SIG-M5 treated with dmso at 0.1 percent for 504 hours (cell line): ENCODE measurements around the gene KBTBD4.

Source experiments
- DNase-seq: peaks from one replicate; lab custom pipeline; 2025; ENCODE audit not compliant: unreplicated experiment; lab: John Stamatoyannopoulos, UW

Gene KBTBD4

DNA sequence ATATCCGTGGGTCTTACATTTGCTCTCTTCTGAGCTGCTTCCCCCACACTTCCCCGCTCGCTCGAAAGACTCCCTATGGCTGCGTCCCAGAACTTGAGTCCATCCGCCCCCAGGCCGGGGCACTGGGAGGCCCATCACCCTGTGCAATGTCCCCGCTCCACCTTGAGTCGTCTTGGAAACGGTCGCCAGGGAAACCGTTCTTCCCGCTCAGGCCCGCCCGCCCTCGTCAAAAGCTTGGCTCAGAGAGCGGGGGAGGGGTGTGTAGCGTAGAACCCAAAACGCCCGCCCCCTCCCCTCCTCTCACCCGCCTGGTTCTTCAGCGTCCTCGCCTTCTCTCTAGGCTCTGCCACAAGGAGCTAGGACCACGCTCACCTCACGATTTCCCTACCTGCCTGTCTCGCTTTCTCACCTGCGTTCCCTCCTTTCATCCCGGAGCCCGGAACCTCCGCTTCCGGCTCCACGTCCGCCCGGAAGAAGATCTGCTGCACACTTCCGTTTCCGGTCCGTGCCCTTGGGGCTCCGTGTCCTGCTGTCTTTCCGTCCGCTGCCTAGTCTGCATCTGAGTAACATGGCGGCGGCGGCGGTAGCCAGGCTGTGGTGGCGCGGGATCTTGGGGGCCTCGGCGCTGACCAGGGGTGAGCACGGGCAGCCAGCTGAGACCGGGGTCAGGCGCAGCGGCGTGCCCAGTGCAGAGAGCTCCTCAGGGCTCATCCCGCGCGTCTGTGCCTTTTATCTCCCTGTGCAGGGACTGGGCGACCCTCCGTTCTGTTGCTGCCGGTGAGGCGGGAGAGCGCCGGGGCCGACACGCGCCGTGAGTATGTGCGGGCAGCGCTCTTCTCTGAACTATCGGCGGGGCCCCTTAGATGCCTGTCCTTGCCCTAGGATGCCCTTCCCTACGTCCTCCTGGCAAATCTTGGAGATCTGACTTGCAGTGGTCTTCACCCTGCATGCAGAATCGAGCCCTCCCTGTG lies at the start of gene KBTBD4, which contains the start of gene NDUFS3:
Gene KBTBD4, minus strand, starts transcription at position 447 of the 971 bp plus-strand sequence. Its CDS starts 19 bp downstream, at position 428.
Gene NDUFS3, plus strand, starts transcription at position 551 of the 971 bp plus-strand sequence. Its CDS starts 18 bp downstream, at position 569.
- peak; percentile 88 for DNase-seq

- DNase-seq = no peak
Measured at GRCh38 chr11:47628026-47628425, 49.3 kb upstream of the KBTBD4 start.

GRCh38 chr11:47626234-47626633 lies 47.5 kb upstream of the KBTBD4 start:
- no peak for DNase-seq

DNA sequence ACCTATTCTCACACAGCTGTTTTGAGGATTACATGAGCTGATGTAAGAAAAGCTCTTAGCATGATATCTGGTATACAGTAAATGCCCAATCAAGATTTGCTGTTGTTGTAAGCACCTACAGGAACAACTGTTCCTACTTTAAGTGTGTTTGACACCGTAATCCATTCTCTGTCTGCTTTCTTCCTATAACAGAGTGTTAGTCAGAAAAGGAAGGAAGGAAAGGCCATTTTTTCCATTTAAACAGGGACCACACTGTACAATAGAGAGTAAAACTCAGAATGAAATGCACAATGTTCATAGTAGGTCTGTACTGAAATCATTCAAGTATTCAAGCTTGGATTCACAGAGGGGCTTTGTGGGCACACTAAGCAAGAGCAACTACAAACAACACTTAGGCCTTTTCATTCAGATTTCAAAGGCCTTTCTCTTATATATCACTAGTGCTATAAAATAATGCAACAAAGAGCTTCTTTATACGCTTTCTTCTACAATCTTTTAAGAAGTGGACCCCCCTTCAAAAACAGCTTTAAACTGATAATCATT lies 42.1 kb upstream of the KBTBD4 start:
- no peak for DNase-seq

DNA sequence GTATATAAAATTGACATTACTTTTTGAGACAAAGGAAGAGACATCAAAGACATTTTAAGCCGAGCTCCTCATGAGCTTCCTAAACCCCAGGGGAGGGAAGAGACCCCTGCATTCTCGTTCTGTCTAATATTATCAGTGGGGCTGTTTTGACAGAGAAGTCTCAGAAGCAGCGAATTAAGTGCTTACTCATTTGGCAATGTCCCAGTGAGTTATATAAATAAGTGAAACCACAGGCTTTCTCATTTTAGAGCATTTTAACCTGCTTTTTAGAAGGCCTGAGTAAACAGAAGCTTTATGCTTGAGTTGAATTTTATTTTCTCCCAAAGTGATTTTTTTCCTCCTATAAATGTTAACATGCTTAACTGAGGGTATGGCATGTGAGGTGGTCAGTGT lies 38.6 kb upstream of the KBTBD4 start:
- no peak for DNase-seq

GRCh38 chr11:47616726-47617416 lies 38.1 kb upstream of the KBTBD4 start:
- DNase-seq = peak; percentile 35

DNA sequence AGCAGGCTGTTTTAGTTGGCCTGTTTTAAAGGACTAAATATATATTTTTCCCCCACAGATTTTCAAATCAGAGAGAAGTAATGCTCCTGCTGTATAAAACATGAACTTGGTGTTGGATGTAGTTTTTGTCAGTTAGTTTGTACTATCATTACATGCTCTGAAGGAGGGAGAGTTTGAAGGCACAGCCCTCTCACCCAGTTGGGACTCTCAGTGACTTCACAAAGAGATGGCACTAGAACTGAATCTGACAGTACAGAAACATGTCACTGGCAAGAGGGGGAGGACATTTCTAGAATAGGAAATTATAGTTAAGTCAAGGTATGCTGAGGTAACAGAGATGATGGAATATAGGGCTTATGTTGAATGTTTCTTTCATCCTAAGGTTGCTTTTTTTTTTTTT lies 36.5 kb upstream of the KBTBD4 start:
- no peak for DNase-seq

- peak; percentile 86 for DNase-seq
Measured at GRCh38 chr11:47611348-47611794, 32.6 kb upstream of the KBTBD4 start.

GRCh38 chr11:47609675-47610074 lies 30.9 kb upstream of the KBTBD4 start:
- DNase-seq = no peak

GRCh38 chr11:47607380-47607779 lies 28.6 kb upstream of the KBTBD4 start:
- no peak for DNase-seq

DNA sequence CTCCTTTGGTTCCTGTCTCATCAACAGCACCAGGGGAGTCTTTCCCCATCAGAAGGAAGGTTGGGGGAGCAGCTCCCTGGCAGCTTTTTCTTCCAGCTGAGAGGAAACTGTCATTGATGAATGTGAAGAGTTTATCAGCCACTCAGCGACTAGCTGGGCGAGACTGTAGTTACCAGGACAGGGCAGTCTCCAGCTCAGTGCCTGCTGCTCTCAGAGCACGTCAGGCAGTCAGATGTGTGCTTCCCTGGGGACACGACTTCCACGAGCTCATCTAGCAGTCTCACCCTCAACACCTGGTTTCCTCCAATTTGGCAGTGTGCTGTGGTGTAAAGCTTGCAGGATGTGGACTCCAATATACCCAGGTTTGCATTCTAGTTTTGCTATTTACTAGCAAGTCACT lies 28.0 kb upstream of the KBTBD4 start:
- no peak for DNase-seq

- no peak for DNase-seq
Measured at GRCh38 chr11:47605921-47606320, 27.2 kb upstream of the KBTBD4 start.

DNA sequence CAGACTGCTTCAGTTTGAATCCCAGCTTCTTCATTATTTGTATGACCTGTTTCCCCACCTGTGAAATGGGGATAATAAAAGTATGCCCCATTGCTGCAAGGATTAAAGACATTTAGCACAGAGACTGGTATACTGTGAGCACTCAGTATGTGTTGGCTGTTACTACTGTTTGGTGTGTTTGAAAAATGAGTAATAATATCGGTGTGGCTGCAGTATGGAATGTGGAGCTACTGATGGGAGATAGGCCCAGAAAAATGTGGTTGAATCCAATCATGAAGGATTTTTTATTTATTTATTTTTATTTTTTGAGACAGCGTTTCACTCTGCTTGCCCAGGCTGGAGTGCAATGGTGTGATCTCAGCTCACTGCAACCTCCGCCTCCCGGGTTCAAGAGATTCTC lies 24.5 kb upstream of the KBTBD4 start:
- DNase-seq = no peak

DNA sequence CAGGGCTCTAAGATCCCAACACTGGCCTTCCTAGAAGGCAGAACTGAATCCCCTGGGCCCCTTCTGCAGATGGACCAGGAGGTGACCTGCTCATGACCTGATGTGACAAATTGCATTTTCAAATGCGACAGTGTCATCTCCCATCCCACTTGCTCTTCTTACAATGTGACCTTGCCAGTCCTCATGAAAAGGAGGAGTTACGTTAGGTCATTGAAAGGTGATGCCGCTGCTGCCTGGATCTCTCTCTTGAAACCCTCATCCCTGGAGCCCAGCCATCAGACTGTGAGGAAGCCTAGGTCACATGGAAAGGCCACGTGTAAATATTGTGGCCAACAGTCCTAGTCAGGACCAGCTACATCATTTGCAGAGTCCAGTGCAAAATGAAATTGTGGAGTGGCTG lies 21.1 kb upstream of the KBTBD4 start:
- no peak for DNase-seq

GRCh38 chr11:47595967-47596366 lies 17.2 kb upstream of the KBTBD4 start:
- DNase-seq = no peak

DNA sequence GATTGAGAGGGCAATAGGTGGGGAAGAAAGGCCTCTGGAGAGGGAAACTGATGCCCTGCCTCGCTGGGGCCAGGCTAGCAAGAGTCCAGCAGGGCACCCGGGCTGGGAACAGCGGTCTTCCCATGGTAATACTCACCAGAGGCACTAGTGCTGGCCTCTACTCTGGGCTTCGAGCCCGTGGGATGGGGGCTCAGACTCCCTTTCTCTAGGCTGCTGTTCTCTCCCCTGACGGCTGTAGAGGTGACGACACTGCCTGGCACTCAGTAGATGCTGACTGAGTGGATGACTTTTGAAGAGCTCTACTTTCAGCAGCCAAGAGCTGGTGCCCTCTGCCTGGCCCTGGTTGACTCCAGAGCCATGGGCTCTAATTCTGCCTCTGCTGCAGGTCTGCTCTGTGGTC lies 16.3 kb upstream of the KBTBD4 start:
- DNase-seq = no peak

DNA sequence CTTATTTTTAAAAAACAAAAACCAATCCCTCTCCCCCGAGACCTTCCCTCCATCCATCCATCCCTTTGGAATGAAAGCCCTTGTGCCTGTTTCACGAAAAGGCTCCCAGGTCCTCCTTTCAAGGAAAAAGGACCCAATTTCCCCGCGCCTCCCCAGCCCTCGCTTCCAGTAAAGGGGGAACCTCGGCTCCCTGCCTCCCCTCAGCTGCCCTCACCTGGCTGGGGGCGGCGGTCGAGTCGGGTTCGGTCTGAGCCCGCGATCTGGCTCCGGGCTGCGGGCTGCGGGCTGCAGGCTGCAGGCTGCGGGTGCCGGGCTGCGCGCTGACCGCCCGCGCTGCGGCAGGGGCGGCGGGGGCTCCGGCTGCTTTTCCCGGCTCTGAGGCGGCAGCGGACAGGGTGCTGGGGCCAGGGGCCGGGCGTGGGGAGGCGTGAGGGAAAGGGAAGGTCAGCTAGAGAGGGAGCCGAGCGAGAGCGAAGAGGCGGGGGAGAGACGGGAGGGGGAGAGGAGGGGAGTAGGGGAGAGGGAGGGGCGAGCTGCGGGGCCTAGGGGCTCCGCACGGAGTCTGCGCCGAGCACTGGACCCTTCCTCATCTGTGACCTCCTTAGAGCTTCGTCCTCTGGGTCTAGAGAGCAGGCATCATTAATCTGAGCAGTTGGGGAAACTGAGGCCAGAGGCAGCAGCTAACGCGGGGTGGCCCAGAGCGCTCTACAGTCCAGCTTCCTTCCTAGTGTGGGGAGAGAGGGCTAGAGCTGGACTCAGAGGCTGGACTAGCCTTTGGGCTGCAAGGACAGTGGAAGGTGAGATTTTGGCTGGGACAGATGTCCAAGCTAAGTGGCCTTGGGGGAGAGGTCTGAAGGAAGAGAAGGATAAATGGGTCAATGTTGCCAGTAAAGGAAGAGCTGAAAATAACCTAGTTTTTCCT lies 15.4 kb upstream of the KBTBD4 start, which contains the start of gene C1QTNF4:
Gene C1QTNF4, minus strand, starts transcription at position 478 of the 922 bp plus-strand sequence. CDS start 3,601 bp downstream, outside the sequence.
- DNase-seq = no peak

DNA sequence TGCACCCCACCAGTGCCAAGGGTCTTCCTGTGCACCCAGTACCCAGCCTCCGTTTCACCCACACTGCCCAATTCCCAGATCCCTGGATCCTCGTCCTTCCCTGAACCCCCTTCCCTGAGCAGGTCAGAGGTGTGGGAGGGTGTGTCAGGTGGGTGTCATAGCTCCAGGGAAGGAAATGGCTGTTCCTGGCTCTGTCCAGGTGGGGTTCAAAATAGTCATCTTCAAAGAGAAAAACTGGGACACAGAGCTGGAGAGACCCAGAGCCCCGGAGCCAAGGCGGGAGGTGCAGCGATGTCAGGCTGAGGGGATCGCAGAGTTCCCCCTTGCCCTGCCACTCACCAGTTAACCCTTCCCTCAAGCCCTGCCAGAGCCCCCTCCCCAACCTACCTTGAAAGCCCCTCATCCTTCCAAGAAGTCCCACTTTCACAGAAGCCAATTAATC lies 14.7 kb upstream of the KBTBD4 start:
- no peak for DNase-seq

GRCh38 chr11:47592970-47593369 lies 14.2 kb upstream of the KBTBD4 start:
- DNase-seq = no peak

GRCh38 chr11:47592251-47592650 lies 13.5 kb upstream of the KBTBD4 start:
- DNase-seq = no peak
